Activated T-cell treated with anti-CD3 and anti-CD28 coated beads for 1 hour (primary cell): ENCODE measurements around the gene PPP4R2.
"Not testable (repeated sequence)": the region's sequence is repeated elsewhere in the genome, so short reads cannot be mapped to it uniquely, and the experiment has no call there.

ENCODE experiments used
- DNase-seq: peaks from one replicate; pipeline ENCODE4 v3.0.0-alpha.2; 2020; ENCODE audit warnings: low read depth

The PPP4R2 gene

GRCh38 chr3:72977060-72977808, 19.4 kb upstream of the PPP4R2 start:
- DNase-seq, result no peak

- no peak for DNase-seq
These were observed 13.8 kb upstream of the PPP4R2 start for GRCh38 chr3:72982609-72983366.

- DNase-seq, result no peak
These were observed 11.0 kb upstream of the PPP4R2 start for GRCh38 chr3:72985576-72985975.

DNA sequence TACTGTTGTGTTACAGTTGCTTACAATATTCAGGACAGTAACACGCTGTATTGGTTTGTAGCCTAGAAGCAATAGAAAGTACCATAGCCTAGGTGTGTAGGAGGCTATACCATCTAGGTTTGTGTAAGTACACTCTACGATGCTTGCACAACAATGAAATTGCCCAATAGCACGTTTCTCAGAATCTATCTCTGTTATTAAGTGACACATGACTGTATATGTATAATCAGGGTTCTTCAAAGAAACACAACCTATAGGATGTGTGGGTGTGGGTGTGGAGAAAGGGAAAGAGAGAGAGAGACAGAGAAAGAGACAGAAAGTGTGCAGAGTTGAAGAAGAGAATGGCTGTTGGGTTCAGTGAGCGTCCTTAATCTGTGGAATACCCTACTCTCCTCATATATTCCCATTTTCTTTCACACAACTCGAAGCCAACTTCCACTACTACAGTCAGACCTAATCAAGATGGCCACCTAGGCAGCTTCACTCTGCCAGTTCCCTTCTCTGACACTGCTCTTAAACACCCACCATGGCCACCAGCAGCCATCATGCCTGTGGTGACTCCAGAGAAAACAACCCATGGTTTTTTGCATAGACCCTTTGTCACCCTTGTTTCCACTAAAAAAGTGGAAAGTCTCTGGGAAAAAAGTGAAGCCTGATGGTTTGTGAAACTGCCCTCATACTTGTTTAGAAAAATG, 5.8 kb upstream of the PPP4R2 start:
- no peak for DNase-seq

DNA sequence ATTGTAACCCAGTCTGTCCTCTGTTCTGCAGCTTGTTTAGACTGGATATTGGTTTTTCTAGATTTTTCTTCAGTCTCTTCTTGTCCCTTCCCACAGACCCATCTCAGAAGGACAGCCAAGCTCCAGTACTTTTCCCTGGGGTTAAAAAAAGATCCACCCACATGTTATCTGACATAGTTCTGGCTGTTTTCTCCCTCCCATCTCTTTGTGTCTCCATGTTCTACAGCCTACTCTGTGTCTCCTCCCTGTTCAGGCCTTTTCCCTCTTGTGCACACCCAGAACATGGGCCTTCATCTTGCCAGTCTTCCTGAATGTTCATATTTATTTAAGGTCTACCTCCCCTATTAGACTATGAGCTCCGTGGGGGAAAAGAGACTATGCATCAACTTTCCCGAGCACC, 5.1 kb upstream of the PPP4R2 start:
- no peak for DNase-seq

DNA sequence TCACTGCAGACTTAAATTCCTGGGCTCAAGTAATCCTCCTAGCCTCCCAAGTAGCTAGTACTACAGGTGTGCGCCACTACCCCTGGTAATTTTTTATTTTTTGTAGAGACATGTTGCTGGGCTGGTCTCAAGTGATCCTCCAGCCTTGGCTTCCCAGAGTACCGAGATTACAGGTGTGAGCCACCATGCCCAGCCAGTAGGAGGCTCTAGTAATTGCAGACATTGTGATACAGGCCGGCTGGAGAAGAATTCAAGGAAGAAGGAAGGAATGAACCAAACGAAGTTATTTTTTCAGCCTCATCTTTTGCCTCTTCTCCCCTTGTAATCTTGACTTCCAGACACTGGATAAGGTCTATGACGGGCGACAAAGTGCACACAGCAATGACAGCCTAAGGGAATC, 3.2 kb upstream of the PPP4R2 start:
- DNase-seq, result no peak

- no peak for DNase-seq
These were observed 1.3 kb upstream of the PPP4R2 start for GRCh38 chr3:72995337-72995736.

DNA sequence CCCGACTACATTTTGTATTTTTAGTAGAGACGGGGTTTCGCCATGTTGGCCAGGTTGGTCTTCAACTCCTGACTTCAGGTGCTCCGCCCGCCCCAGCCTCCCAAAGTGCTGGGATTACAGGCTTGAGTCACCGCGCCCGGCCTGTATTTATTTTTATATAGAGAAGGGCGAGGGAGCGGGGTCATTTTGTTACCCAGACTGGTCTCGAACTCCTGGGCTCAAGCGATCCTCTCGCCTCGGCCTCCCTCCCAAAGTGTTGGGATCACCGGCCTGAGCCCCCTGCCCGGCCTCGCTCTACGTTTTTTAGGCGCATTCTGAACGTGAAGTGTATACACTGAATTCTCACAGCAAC, 514 bp upstream of the PPP4R2 start:
- DNase-seq, result no peak

GRCh38 chr3:72997421-72997961, 880 bp downstream of the PPP4R2 start:
- peak; percentile 14 for DNase-seq

- DNase-seq, result no peak
These were observed 1.9 kb downstream of the PPP4R2 start for GRCh38 chr3:72998466-72998865.

DNA sequence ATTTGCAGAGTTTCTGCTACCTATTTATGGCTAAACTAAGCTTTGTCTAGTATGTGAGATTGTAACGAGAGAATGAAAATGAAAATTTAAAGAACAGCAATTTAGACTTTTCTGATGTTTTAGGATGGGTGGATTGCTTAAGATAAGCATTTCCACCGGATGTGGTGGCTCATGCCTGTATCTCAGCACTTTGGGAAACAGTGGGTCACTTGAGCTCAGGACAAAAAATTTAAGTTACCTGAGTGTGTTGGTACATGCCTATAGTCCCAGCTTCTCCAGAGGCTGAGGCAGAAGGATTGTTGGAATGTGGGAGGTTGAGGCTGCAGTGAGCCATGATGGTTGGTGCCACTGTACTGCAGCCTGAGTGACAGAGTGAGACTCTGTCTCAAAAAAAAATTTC, 3.3 kb downstream of the PPP4R2 start:
- DNase-seq, result no peak

GRCh38 chr3:73003050-73003449, 6.4 kb downstream of the PPP4R2 start:
- not testable (repeated sequence) for DNase-seq

- DNase-seq, result no peak
These were observed 7.7 kb downstream of the PPP4R2 start for GRCh38 chr3:73004316-73004715.

DNA sequence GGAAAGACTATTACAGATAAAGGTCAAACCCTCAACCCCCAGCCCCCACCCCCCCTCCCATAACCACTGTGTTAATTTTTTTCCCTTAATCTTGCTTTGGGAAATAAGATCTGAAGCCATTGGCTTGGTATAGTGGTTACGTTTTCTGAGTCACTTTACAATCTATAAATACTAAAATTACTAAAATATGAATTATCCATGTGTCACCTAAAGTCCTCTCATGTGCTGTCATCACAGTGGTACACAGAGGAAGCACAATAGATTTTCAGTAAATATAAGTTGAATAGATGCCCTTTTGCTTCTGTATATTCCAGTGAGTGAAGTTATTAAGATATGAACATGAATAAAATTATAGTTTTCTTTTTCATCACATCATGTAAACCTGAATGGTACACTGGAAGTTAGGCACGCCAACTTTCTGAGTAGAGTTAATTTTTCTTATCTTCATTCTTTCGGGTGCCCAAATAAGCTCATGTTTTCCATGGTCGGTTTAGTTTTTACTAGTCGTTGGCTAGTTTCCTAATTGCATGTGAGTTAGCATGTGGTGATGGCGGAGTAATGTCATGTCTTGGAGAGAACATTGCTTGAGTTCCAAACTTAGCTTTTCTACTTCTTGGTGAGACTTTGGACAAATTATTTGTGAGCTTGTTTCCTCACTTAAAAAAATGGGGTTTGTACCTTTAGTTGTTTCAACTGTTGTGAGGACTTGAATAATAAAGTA, 11.5 kb downstream of the PPP4R2 start:
- no peak for DNase-seq

DNA sequence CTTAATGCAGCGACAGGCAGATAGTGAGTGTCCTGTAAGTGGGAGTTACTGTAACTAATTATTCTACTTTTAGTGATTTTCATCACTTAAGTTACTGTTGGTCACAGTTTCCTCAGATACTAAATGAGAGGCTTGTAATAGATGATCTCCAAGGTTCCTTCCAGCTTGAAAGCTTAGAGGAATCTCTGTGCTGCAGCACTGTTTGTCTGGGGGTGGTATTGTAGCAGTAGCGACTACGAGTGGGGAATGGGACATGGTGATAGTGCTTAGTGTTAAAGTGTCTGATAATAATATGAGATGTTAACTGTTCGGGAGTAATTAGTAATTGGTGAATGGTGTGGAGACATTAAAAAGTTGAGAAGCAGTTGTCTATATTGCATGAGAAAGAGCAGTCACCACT, 12.4 kb downstream of the PPP4R2 start:
- no peak for DNase-seq

DNA sequence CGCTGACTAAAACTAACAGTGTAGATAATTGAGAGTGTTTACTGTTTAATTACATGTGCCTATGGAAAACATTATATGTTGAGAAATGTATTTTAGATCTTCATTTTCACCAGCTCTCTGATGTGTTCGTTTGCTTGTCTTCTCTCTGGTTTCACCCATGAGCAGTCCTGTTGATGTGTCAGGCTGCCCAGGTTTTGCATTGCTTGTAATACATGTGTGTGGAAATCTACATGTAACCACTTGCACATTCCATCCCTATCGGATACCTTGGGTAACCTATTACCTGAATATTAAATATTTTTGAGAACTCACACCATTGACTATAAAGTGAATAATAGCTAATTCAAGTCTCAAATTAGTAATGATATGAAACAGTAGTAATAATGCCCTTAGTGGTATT, 13.1 kb downstream of the PPP4R2 start:
- no peak for DNase-seq

DNA sequence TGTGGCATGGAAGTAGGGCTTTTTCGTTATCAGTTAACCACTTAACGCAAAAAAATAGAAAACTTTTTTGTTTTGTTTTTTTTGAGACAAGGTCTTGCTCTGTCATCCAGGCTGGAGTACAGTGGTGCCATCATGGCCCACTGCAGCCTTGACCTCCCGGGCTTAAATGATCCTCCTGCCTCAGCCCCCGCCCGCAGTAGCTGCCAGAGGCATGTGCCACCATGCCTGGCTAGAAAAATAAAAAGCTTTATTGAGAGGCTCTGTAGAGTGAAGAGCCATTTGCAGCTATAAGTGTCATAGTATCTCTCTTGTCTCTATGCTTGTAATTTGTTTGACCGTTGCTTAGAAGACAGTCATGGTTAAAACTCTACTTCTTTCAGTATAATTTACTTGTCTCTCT, 13.5 kb downstream of the PPP4R2 start:
- no peak for DNase-seq

DNA sequence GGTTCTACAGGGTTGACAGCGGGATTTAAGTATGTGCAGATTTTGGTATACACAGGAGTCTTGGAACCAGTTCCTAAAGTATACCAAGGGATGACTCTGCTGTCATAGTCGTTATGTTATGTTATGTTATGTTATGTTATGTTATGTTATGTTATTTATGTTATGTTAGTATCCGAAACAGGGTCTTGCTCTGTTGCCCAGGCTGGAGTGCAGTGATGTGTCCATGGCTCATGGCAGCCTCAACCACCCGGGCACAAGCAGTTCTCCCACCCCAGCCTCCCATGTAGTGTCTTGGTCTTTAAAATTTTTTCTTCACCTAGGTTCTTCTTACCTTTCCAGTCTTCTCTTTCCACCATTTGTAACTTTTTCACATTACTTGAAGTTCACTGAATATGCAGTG, 21.7 kb downstream of the PPP4R2 start:
- no peak for DNase-seq

GRCh38 chr3:73018790-73019441, 22.3 kb downstream of the PPP4R2 start:
- no peak for DNase-seq

DNA sequence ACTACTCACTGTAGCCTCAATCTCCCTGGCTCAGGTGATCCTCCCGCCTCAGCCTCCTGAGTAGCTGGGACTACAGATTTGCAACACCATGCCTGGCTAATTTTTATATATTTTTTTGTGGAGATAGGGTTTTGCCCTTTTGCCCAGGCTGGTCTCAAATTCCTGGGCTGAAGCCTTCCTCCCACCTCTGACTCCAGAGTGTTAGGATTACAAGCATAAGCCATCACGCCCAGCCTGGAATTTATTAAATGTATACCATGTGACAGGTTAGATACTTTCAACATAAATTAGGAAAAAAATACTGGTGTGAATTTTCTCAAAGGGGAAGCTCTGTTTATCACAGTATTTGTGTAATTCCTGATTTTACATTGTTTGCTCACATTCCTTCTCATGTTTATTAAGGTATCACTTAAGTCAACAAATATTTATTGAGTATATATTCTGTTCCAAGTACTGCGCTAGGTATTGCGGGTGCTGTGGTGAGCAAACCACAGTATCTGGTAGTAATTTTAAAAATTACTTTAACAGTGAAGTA, 24.8 kb downstream of the PPP4R2 start:
- no peak for DNase-seq

- DNase-seq, result no peak
These were observed 28.2 kb downstream of the PPP4R2 start for GRCh38 chr3:73024836-73025235.
